IMR-90 (cell line): ENCODE measurements around the gene BRWD1. TPM values are rescaled to one million over a fixed set of nuclear protein-coding genes. Genes with fewer than 3 reads are reported as not detected.

Experiments
- ATAC-seq: fragments of 200-7000 bp; cut with Tn5 transposase; 2 replicates; pipeline ENCODE4 v1.9.1; 2020; ENCODE audit warnings: low read depth, mild to moderate bottlenecking, moderate library complexity
- BruUV-seq: library from RNA; stranded (reverse); fragments of 400-500 nt; replicated peaks from 2 replicates; lab custom pipeline; 2021; lab: Mats Ljungman, UMichigan
- CTCF ChIA-PET: fragments of 300-600 bp; formaldehyde crosslinking; extraction: SDS; loops from one replicate; lab custom pipeline; 2021; ENCODE audit warnings: antibody characterized with exemption; lab: Yijun Ruan, JAX
- POLR2A ChIA-PET: fragments of 300-600 bp; sonication (Branson Sonifier 250); formaldehyde crosslinking; loops from one replicate; lab custom pipeline; 2022; ENCODE audit warnings: antibody characterized with exemption; ENCODE audit not compliant: unreplicated experiment; lab: Charles Lee
- DNase-seq: peaks from one replicate; pipeline ENCODE4 v3.0.0; 2013
- H2AFZ ChIP-seq: replicated peaks from 2 replicates; pipeline ENCODE3; 2013; ENCODE audit warnings: low read length, mild to moderate bottlenecking; ENCODE audit not compliant: poor library complexity
- H2AK5ac ChIP-seq: 2 replicates; pipeline ENCODE4 v1.6.1; 2013; ENCODE audit warnings: low read depth, low read length, inconsistent platforms
- H2AK9ac ChIP-seq: replicated peaks from 2 replicates; pipeline ENCODE3; 2013; ENCODE audit warnings: mild to moderate bottlenecking, low read depth, low read length, moderate library complexity; ENCODE audit not compliant: poor library complexity
- H2BK120ac ChIP-seq: 2 replicates; pipeline ENCODE4 v1.6.1; 2013; ENCODE audit warnings: low read depth, low read length, inconsistent platforms
- H2BK15ac ChIP-seq: 3 replicates; pipeline ENCODE4 v1.6.1; 2013; ENCODE audit warnings: low read depth, low read length, inconsistent platforms
- H2BK20ac ChIP-seq: 2 replicates; pipeline ENCODE4 v1.6.1; 2013; ENCODE audit warnings: low read depth, mild to moderate bottlenecking, inconsistent platforms, low read length, moderate library complexity
- H2BK5ac ChIP-seq: 2 replicates; pipeline ENCODE4 v1.6.1; 2013; ENCODE audit warnings: mild to moderate bottlenecking, low read depth, low read length, inconsistent platforms; ENCODE audit not compliant: poor library complexity, severe bottlenecking
- H3K14ac ChIP-seq: replicated peaks from 2 replicates; pipeline ENCODE4 v1.6.1; 2013; ENCODE audit warnings: low read depth, low read length, inconsistent platforms
- H3K18ac ChIP-seq: 2 replicates; pipeline ENCODE4 v1.6.1; 2013; ENCODE audit warnings: low read depth, low read length, control low read depth
- H3K23ac ChIP-seq: 2 replicates; pipeline ENCODE4 v1.6.1; 2013; ENCODE audit warnings: low read depth, low read length, inconsistent platforms
- H3K27ac ChIP-seq: 2 replicates; pipeline ENCODE4 v1.5.1; 2013; ENCODE audit warnings: mild to moderate bottlenecking, control low read depth, low read length; ENCODE audit not compliant: insufficient read depth
- H3K27me3 ChIP-seq: 2 replicates; pipeline ENCODE4 v1.6.1; 2013; ENCODE audit warnings: low read length; ENCODE audit not compliant: control insufficient read depth, insufficient read depth
- H3K36me3 ChIP-seq: 2 replicates; pipeline ENCODE4 v1.6.1; 2013; ENCODE audit warnings: low read length, mixed read lengths; ENCODE audit not compliant: control insufficient read depth, insufficient read depth
- H3K4ac ChIP-seq: 2 replicates; pipeline ENCODE4 v1.6.1; 2013; ENCODE audit warnings: low read depth, low read length, inconsistent platforms
- H3K4me1 ChIP-seq: 2 replicates; pipeline ENCODE4 v1.6.1; 2013; ENCODE audit warnings: low read length, mixed read lengths; ENCODE audit not compliant: control insufficient read depth, insufficient read depth
- H3K4me2 ChIP-seq: 2 replicates; pipeline ENCODE4 v1.6.1; 2013; ENCODE audit warnings: low read depth, mild to moderate bottlenecking, control low read depth, low read length, moderate library complexity
- H3K4me3 ChIP-seq: 2 replicates; pipeline ENCODE4 v1.5.1; 2013; ENCODE audit warnings: low read depth, mild to moderate bottlenecking, control low read depth, low read length, moderate library complexity; ENCODE audit not compliant: insufficient read depth
- H3K56ac ChIP-seq: 2 replicates; pipeline ENCODE4 v1.6.1; 2013; ENCODE audit warnings: low read length, inconsistent platforms; ENCODE audit not compliant: insufficient read depth; ENCODE audit errors: extremely low read depth
- H3K79me1 ChIP-seq, 2 experiments: 2 replicates each; pipeline ENCODE4 v1.6.1; 2013; ENCODE audit warnings: low read length in 2 of 2, inconsistent platforms in 1 of 2, low read depth in 1 of 2
- H3K9ac ChIP-seq: 2 replicates; pipeline ENCODE4 v1.6.1; 2013; ENCODE audit warnings: low read depth, low read length, control low read depth
- H3K9me1 ChIP-seq: 2 replicates; pipeline ENCODE4 v1.6.1; 2013; ENCODE audit warnings: low read length, inconsistent platforms; ENCODE audit not compliant: insufficient read depth
- H3K9me3 ChIP-seq: 2 replicates; pipeline ENCODE4 v1.6.1; 2013; ENCODE audit warnings: low read length; ENCODE audit not compliant: control insufficient read depth, insufficient read depth
- H4K20me1 ChIP-seq: 2 replicates; pipeline ENCODE4 v1.6.1; 2013; ENCODE audit warnings: low read length, inconsistent platforms; ENCODE audit not compliant: insufficient read depth
- H4K5ac ChIP-seq: 2 replicates; pipeline ENCODE4 v1.6.1; 2013; ENCODE audit warnings: mild to moderate bottlenecking, low read depth, low read length, control low read depth
- H4K8ac ChIP-seq, 2 experiments: 2 replicates each; pipeline ENCODE4 v1.6.1; 2013; ENCODE audit warnings: low read depth in 2 of 2, low read length in 2 of 2, control low read depth in 1 of 2, inconsistent platforms in 1 of 2
- H4K91ac ChIP-seq: 2 replicates; pipeline ENCODE4 v1.6.1; 2013; ENCODE audit warnings: low read depth, low read length, inconsistent platforms; ENCODE audit not compliant: insufficient read depth
- BHLHE40 ChIP-seq: fragments of 150-350 bp; IDR thresholded peaks from 2 replicates; pipeline ENCODE4 v1.6.1; 2016; ENCODE audit warnings: mild to moderate bottlenecking, low read depth, low read length
- CEBPB ChIP-seq: IDR thresholded peaks from 2 replicates; pipeline ENCODE4 v1.6.1; 2012; ENCODE audit warnings: low read depth, low read length, improper control_type of control experiment
- CHD1 ChIP-seq: IDR thresholded peaks from 2 replicates; pipeline ENCODE4 v1.6.1; 2012; ENCODE audit warnings: low read depth, low read length, improper control_type of control experiment
- FOS ChIP-seq: fragments of 150-350 bp; IDR thresholded peaks from 2 replicates; pipeline ENCODE4 v1.6.1; 2016; ENCODE audit warnings: low read depth, low read length
- MAFK ChIP-seq: IDR thresholded peaks from 2 replicates; pipeline ENCODE4 v1.6.1; 2012; ENCODE audit warnings: low read depth, low read length, improper control_type of control experiment
- MAZ ChIP-seq: IDR thresholded peaks from 2 replicates; pipeline ENCODE4 v1.6.1; 2012; ENCODE audit warnings: low read depth, mild to moderate bottlenecking, low read length, improper control_type of control experiment, moderate library complexity, borderline replicate concordance
- MXI1 ChIP-seq: IDR thresholded peaks from 2 replicates; pipeline ENCODE4 v1.6.1; 2012; ENCODE audit warnings: low read depth, mild to moderate bottlenecking, low read length, moderate library complexity, borderline replicate concordance
- NFE2L2 ChIP-seq: fragments of 150-350 bp; IDR thresholded peaks from 2 replicates; pipeline ENCODE4 v1.6.1; 2016; ENCODE audit warnings: low read depth, mild to moderate bottlenecking, low read length
- POLR2A ChIP-seq: IDR thresholded peaks from 2 replicates; pipeline ENCODE4 v1.6.1; 2012; ENCODE audit warnings: mild to moderate bottlenecking, low read depth, low read length
- RAD21 ChIP-seq: IDR thresholded peaks from 2 replicates; pipeline ENCODE4 v1.6.1; 2012; ENCODE audit warnings: low read length, improper control_type of control experiment
- RCOR1 ChIP-seq: IDR thresholded peaks from 2 replicates; pipeline ENCODE4 v1.6.1; 2012; ENCODE audit warnings: mild to moderate bottlenecking, low read length, improper control_type of control experiment; ENCODE audit not compliant: insufficient replicate concordance
- RFX5 ChIP-seq: IDR thresholded peaks from 2 replicates; pipeline ENCODE4 v1.8.0; 2012; ENCODE audit warnings: low read depth, mild to moderate bottlenecking, low read length, moderate library complexity
- SMC3 ChIP-seq: fragments of 150-350 bp; IDR thresholded peaks from 2 replicates; pipeline ENCODE4 v1.6.1; 2016; ENCODE audit warnings: low read depth, mild to moderate bottlenecking, antibody characterized with exemption, low read length, moderate library complexity
- WGBS, 2 experiments: methylation state at CpG; one replicate each; pipeline versions ENCODE4 v1.1.5 to v1.1.7; 2013; ENCODE audit warnings: missing lambda C conversion rate in 2 of 2; ENCODE audit not compliant: insufficient read length in 1 of 2; ENCODE audit errors: extremely low coverage in 2 of 2; 5-methylcytosine and 5-hydroxymethylcytosine counted together
- dilution Hi-C: fragments of 300-500 bp; cut with HindIII; formaldehyde crosslinking; loops from one replicate; pipeline ENCODE4 v1.14.3; 2018; ENCODE audit warnings: low sequenced_read_pairs; ENCODE audit not compliant: unreplicated experiment
- in situ Hi-C: fragments of 300-500 bp; cut with MboI; formaldehyde crosslinking; loops from 3 replicates; pipeline ENCODE4 v1.14.3; 2019; ENCODE audit warnings: low sequenced_read_pairs, inconsistent platforms, mixed read lengths
- intact Hi-C: fragments of 100-400 bp; cut with micrococcal nuclease; formaldehyde crosslinking; loops from 2 replicates; pipeline ENCODE4 v1.10.0; 2022
- polyA plus RNA-seq, 3 experiments: library from polyadenylated mRNA; depleted of rRNA; stranded (reverse); fragments of >200 nt; gene quantifications; 2 replicates each; pipeline ENCODE4 v1.2.3, GENCODE V29; 2012; ENCODE audit warnings: low replicate concordance in 1 of 3
- total RNA-seq: library from RNA; depleted of rRNA; stranded (reverse); fragments of >200 nt; gene quantifications from 2 replicates; pipeline ENCODE4 v1.2.3, GENCODE V29; 2012
- TF ChIP-seq, protein P1 (sequence below): fragments of 150-350 bp; IDR thresholded peaks from 2 replicates; pipeline ENCODE4 v1.6.1; 2016; ENCODE audit warnings: low read depth, mild to moderate bottlenecking, low read length, moderate library complexity, borderline replicate concordance
- TF ChIP-seq, protein P2 (sequence below): fragments of 150-350 bp; IDR thresholded peaks from 2 replicates; pipeline ENCODE4 v1.6.1; 2017; ENCODE audit warnings: mild to moderate bottlenecking, antibody characterized with exemption, low read length, low read depth
- TF ChIP-seq, protein P3 (sequence below): conservative IDR thresholded peaks from 2 replicates; pipeline ENCODE4 v1.5.1; 2012; ENCODE audit warnings: mild to moderate bottlenecking, low read depth, low read length, improper control_type of control experiment

BRWD1 gene
- total and polyA plus RNA-seq, 2 of the 4 experiments (the other 2 are of a cell fraction) = 6.7 to 28.7 TPM

DNA sequence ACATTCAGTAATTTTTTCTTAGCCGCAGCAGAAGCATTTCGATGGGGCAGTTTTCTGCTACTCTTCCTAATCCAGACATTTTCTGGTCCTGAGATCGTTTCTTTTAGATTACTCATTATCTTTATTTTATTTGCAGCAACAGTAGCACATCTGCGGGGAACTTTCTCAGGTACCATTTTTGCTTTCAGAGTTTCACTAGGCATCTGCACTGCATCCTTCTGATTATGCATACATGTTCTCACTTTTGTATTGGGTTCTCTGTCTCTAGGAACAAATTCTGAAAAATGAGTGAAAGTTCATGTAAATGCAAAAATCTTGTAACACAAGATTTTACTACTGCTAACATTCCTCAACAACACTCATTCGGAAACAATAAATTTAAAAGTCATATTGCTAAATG, 126.3 kb downstream of the BRWD1 start:
- Histone ChIP-seq H4K8ac (no peak overlapping the region), H3K4me3 (no peak overlapping the region), H3K79me1 (peaks cover 7 to 13% of the 10 kb centered on the region in 2 experiments), H2AK5ac (no peak overlapping the region), H3K4me1 (peaks cover 5% of the 10 kb centered on the region; the same call in 1 of the 2 replicates), H2AFZ (no peak overlapping the region), H3K14ac (no peak overlapping the region), H3K27me3 (no peaks in the 10 kb centered on the region), H3K23ac (no peak overlapping the region), H4K5ac (no peak overlapping the region), H3K27ac (no peak overlapping the region), H2BK120ac (no peak overlapping the region), H2BK15ac (no peak overlapping the region), H3K9ac (no peak overlapping the region), H3K4me2 (no peak overlapping the region), H3K56ac (no peak overlapping the region), H4K20me1 (peaks cover 9% of the 10 kb centered on the region; the same call in 1 of the 2 replicates), H3K18ac (no peak overlapping the region), H2BK20ac (no peak overlapping the region), H3K4ac (no peak overlapping the region), H3K9me1 (peaks cover 4% of the 10 kb centered on the region), H2BK5ac (no peak overlapping the region), H4K91ac (no peak overlapping the region), H3K36me3 (0 out of 2 replicates have a peak, but pooled peaks cover 1% of the 10 kb centered on the region), H3K9me3 (no peaks in the 10 kb centered on the region), H2AK9ac (no peak overlapping the region)
- ChIA-PET POLR2A (no interaction called here), CTCF (no interaction called here)
- intact Hi-C loops = no loop called here
- DNase-seq = no peak
- no TSS peak for BruUV-seq
- ATAC-seq = no peak
- dilution Hi-C loops = no loop called here
- in situ Hi-C loops = no loop called here
- TF ChIP-seq CHD1 = no peak
- TF ChIP-seq MAZ = no peak
- TF ChIP-seq FOS = no peak
- TF ChIP-seq MXI1 = no peak
- no peak for TF ChIP-seq RFX5
- TF ChIP-seq RAD21 = no peak
- TF ChIP-seq SMC3 = no peak
- no peak for TF ChIP-seq BHLHE40
- TF ChIP-seq, protein P1, sequence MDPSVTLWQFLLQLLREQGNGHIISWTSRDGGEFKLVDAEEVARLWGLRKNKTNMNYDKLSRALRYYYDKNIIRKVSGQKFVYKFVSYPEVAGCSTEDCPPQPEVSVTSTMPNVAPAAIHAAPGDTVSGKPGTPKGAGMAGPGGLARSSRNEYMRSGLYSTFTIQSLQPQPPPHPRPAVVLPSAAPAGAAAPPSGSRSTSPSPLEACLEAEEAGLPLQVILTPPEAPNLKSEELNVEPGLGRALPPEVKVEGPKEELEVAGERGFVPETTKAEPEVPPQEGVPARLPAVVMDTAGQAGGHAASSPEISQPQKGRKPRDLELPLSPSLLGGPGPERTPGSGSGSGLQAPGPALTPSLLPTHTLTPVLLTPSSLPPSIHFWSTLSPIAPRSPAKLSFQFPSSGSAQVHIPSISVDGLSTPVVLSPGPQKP = no peak
- TF ChIP-seq RCOR1 = no peak
- TF ChIP-seq POLR2A = no peak
- no peak for TF ChIP-seq NFE2L2
- TF ChIP-seq, protein P2, sequence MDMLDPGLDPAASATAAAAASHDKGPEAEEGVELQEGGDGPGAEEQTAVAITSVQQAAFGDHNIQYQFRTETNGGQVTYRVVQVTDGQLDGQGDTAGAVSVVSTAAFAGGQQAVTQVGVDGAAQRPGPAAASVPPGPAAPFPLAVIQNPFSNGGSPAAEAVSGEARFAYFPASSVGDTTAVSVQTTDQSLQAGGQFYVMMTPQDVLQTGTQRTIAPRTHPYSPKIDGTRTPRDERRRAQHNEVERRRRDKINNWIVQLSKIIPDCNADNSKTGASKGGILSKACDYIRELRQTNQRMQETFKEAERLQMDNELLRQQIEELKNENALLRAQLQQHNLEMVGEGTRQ = no peak
- no peak for TF ChIP-seq MAFK
- TF ChIP-seq, protein P3, sequence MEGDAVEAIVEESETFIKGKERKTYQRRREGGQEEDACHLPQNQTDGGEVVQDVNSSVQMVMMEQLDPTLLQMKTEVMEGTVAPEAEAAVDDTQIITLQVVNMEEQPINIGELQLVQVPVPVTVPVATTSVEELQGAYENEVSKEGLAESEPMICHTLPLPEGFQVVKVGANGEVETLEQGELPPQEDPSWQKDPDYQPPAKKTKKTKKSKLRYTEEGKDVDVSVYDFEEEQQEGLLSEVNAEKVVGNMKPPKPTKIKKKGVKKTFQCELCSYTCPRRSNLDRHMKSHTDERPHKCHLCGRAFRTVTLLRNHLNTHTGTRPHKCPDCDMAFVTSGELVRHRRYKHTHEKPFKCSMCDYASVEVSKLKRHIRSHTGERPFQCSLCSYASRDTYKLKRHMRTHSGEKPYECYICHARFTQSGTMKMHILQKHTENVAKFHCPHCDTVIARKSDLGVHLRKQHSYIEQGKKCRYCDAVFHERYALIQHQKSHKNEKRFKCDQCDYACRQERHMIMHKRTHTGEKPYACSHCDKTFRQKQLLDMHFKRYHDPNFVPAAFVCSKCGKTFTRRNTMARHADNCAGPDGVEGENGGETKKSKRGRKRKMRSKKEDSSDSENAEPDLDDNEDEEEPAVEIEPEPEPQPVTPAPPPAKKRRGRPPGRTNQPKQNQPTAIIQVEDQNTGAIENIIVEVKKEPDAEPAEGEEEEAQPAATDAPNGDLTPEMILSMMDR = no peak
- no peak for TF ChIP-seq CEBPB
- no CpG with 5 or more reads among the region's 5 CpGs for WGBS, 2 experiments
